ENCODE measurements around the gene LGALS7B. TPM values are rescaled to one million over a fixed set of nuclear protein-coding genes. Genes with fewer than 3 reads are reported as not detected.
A peak's percentile ranks its signal among the peaks of the same experiment; 100 is the strongest.

The LGALS7B gene
- total RNA-seq, 1 experiment from 2014 or later, result 3.6 TPM

DNA sequence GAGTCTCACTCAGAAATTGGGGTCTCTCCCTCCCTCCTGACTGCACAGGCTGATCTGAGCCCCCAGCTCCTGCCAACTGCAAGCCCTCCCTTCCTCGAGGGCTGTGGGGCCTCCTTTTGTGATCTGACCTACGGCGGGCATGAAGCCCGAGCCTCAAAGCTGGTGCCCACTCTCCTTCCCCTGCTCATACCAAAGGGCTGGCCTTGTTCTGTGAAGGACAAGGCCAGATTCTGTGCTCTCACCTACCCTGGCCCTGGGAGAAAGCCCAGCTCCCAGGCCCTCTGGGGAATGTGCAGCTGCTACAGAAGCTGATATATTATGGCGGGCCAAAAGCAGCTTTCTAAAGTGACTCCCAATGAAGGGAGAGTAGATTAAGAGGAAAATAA, 51.6 kb downstream of the LGALS7B start:
- intact Hi-C loops (cut with micrococcal nuclease; ENCODE audit: unreplicated experiment) (no loop called here), in situ Hi-C loops (cut with HindIII; ENCODE audit: low pct_unique_long_range_greater_than_20kb, low sequenced_read_pairs) (loop anchor here (10.0 kb wide), 1 partner anchor 94 kb away; the partner anchor contains the start of genes MRPS12 and SARS2)
- TF ChIP-seq POLR2AphosphoS5 (IDR thresholded peaks at IDR 0.05; ENCODE audit: low read depth, low read length) (no peak), SIN3A (IDR thresholded peaks at IDR 0.05; ENCODE audit: borderline replicate concordance, insufficient read depth, low read depth, low read length) (no peak), TCF7L2 (IDR thresholded peaks at IDR 0.05; ENCODE audit: low read depth, low read length) (no peak)
- TF ChIP-seq, protein P1, sequence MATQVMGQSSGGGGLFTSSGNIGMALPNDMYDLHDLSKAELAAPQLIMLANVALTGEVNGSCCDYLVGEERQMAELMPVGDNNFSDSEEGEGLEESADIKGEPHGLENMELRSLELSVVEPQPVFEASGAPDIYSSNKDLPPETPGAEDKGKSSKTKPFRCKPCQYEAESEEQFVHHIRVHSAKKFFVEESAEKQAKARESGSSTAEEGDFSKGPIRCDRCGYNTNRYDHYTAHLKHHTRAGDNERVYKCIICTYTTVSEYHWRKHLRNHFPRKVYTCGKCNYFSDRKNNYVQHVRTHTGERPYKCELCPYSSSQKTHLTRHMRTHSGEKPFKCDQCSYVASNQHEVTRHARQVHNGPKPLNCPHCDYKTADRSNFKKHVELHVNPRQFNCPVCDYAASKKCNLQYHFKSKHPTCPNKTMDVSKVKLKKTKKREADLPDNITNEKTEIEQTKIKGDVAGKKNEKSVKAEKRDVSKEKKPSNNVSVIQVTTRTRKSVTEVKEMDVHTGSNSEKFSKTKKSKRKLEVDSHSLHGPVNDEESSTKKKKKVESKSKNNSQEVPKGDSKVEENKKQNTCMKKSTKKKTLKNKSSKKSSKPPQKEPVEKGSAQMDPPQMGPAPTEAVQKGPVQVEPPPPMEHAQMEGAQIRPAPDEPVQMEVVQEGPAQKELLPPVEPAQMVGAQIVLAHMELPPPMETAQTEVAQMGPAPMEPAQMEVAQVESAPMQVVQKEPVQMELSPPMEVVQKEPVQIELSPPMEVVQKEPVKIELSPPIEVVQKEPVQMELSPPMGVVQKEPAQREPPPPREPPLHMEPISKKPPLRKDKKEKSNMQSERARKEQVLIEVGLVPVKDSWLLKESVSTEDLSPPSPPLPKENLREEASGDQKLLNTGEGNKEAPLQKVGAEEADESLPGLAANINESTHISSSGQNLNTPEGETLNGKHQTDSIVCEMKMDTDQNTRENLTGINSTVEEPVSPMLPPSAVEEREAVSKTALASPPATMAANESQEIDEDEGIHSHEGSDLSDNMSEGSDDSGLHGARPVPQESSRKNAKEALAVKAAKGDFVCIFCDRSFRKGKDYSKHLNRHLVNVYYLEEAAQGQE (IDR thresholded peaks at IDR 0.05; ENCODE audit: insufficient read depth in 1 of 2, low read depth in 2 of 2, low read length in 1 of 2), result no peak
- TF ChIP-seq, protein P2, sequence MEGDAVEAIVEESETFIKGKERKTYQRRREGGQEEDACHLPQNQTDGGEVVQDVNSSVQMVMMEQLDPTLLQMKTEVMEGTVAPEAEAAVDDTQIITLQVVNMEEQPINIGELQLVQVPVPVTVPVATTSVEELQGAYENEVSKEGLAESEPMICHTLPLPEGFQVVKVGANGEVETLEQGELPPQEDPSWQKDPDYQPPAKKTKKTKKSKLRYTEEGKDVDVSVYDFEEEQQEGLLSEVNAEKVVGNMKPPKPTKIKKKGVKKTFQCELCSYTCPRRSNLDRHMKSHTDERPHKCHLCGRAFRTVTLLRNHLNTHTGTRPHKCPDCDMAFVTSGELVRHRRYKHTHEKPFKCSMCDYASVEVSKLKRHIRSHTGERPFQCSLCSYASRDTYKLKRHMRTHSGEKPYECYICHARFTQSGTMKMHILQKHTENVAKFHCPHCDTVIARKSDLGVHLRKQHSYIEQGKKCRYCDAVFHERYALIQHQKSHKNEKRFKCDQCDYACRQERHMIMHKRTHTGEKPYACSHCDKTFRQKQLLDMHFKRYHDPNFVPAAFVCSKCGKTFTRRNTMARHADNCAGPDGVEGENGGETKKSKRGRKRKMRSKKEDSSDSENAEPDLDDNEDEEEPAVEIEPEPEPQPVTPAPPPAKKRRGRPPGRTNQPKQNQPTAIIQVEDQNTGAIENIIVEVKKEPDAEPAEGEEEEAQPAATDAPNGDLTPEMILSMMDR (IDR thresholded peaks at IDR 0.05), result no peak
- Histone ChIP-seq H3K27ac (ENCODE audit: low read length) (peak overlapping the region; percentile 80), H3K4me1 (ENCODE audit: control insufficient read depth, insufficient read depth, low read length) (peaks cover 87% of the 10 kb centered on the region), H3K36me3 (ENCODE audit: control insufficient read depth, insufficient read depth, low read length) (peaks cover 90% of the 10 kb centered on the region), H3K27me3 (ENCODE audit: control insufficient read depth, insufficient read depth, low read length) (no peaks in the 10 kb centered on the region), H3K9me3 (ENCODE audit: control insufficient read depth, insufficient read depth, low read depth, low read length) (no peaks in the 10 kb centered on the region), H3K4me3 (ENCODE audit: low read depth in 2 of 2, low read length in 2 of 2) (no peak overlapping the region)
- no peak for DNase-seq (ENCODE audit: low read depth, low spot score)
- BruUV-seq (replicated peaks), result no TSS peak
- POLR2A ChIA-PET, result interaction anchor here (0.7 to 2.4 kb wide), 4 partner anchors 9 to 190 kb away, joined by 3 to 17 read pairs (median 4); no protein-coding TSS in a partner anchor
- CTCF ChIA-PET, result interaction anchor here (0.8 to 1.2 kb wide), 2 partner anchors 9 to 438 kb away, joined by 3 to 4 read pairs; partner anchors contain the start of genes FAM98C and HNRNPL
- ATAC-seq, result 0 out of 2 replicates have a peak, but pooled peaks have one; percentile 3

Other genes with a start within 250 kb of the LGALS7B start
- gene MAP4K1, start 171.2 kb upstream of the LGALS7B start, total RNA-seq (2021; ENCODE audit: unreplicated experiment), result 11.1 TPM
- gene EIF3K, start 170.0 kb upstream of the LGALS7B start, total RNA-seq (2021; ENCODE audit: unreplicated experiment), result 2,011 TPM
- 3,297 TPM for gene ACTN4, start 141.6 kb upstream of the LGALS7B start, total RNA-seq (2021; ENCODE audit: unreplicated experiment)
- 58.5 TPM for gene CAPN12, start 44.7 kb upstream of the LGALS7B start, total RNA-seq (2021; ENCODE audit: unreplicated experiment)
- gene LGALS7, start 15.7 kb upstream of the LGALS7B start, total RNA-seq (2021; ENCODE audit: unreplicated experiment), result not detected
- 3.9 TPM for gene LGALS4, start 23.7 kb downstream of the LGALS7B start, total RNA-seq (2021; ENCODE audit: unreplicated experiment)
- gene ECH1, start 42.6 kb downstream of the LGALS7B start, total RNA-seq (2021; ENCODE audit: unreplicated experiment), result 945 TPM
- 749 TPM for gene HNRNPL, start 60.8 kb downstream of the LGALS7B start, total RNA-seq (2021; ENCODE audit: unreplicated experiment)
- gene RINL, start 89.1 kb downstream of the LGALS7B start, total RNA-seq (2021; ENCODE audit: unreplicated experiment), result 1.3 TPM
- gene SIRT2, start 110.4 kb downstream of the LGALS7B start, total RNA-seq (2021; ENCODE audit: unreplicated experiment), result 162 TPM
- 185 TPM for gene NFKBIB, start 110.8 kb downstream of the LGALS7B start, total RNA-seq (2021; ENCODE audit: unreplicated experiment)
- 1.3 TPM for gene CCER2, start 123.0 kb downstream of the LGALS7B start, total RNA-seq (2021; ENCODE audit: unreplicated experiment)
- 186 TPM for gene SARS2, start 141.6 kb downstream of the LGALS7B start, total RNA-seq (2021; ENCODE audit: unreplicated experiment)
- 511 TPM for gene MRPS12, start 141.7 kb downstream of the LGALS7B start, total RNA-seq (2021; ENCODE audit: unreplicated experiment)
- gene FBXO17, start 186.5 kb downstream of the LGALS7B start, total RNA-seq (2021; ENCODE audit: unreplicated experiment), result 411 TPM
- 443 TPM for gene FBXO27, start 243.3 kb downstream of the LGALS7B start, total RNA-seq (2021; ENCODE audit: unreplicated experiment)

All from Panc1 (cell line).